PC-3 (cell line): ENCODE results near the gene DGAT2. TPM values are rescaled to one million over a fixed set of nuclear protein-coding genes. Genes with fewer than 3 reads are reported as not detected.

Source experiments
- ATAC-seq: fragments of 200-7000 bp; cut with Tn5 transposase; 2 replicates; pipeline ENCODE4 v1.9.1; 2020; ENCODE audit warnings: mild to moderate bottlenecking, moderate library complexity
- BruUV-seq: library from RNA; stranded (reverse); fragments of 400-500 nt; replicated peaks from 2 replicates; lab custom pipeline; 2021; lab: Mats Ljungman, UMichigan
- CTCF ChIA-PET: fragments of 300-600 bp; sonication (Branson Sonifier 250); formaldehyde crosslinking; loops from one replicate; lab custom pipeline; 2022; ENCODE audit warnings: antibody characterized with exemption; lab: Charles Lee
- POLR2A ChIA-PET: fragments of 300-600 bp; sonication (Branson Sonifier 250); formaldehyde crosslinking; loops from one replicate; lab custom pipeline; 2022; ENCODE audit warnings: antibody characterized with exemption; ENCODE audit not compliant: unreplicated experiment; lab: Charles Lee
- DNase-seq: peaks from one replicate; pipeline ENCODE4 v3.0.0-alpha.2; 2015
- H2AFZ ChIP-seq: fragments of 300-600 bp; sonication (generic); 2 replicates; pipeline ENCODE4 v1.6.0; 2016; ENCODE audit warnings: antibody characterized with exemption, low read length
- H3F3A ChIP-seq: fragments of 300-600 bp; sonication (generic); one replicate; pipeline ENCODE4 v1.6.0; 2017; ENCODE audit warnings: antibody characterized with exemption, low read length, control low read depth, mild to moderate bottlenecking; ENCODE audit not compliant: unreplicated experiment
- H3K27ac ChIP-seq: fragments of 300-600 bp; sonication (generic); 2 replicates; pipeline ENCODE4 v1.5.1; 2016; ENCODE audit warnings: mild to moderate bottlenecking, low read length
- H3K27me3 ChIP-seq: fragments of 300-600 bp; sonication (generic); 2 replicates; pipeline ENCODE4 v1.6.1; 2016; ENCODE audit warnings: low read length, mixed read lengths
- H3K36me3 ChIP-seq: fragments of 300-600 bp; sonication (generic); 2 replicates; pipeline ENCODE4 v1.6.1; 2016; ENCODE audit warnings: low read depth, mixed run types, low read length, mixed read lengths
- H3K4me1 ChIP-seq: fragments of 300-600 bp; sonication (generic); 2 replicates; pipeline ENCODE4 v1.5.1; 2016; ENCODE audit warnings: low read length; ENCODE audit not compliant: insufficient read depth
- H3K4me2 ChIP-seq: fragments of 300-600 bp; sonication (generic); 2 replicates; pipeline ENCODE4 v1.6.0; 2016; ENCODE audit warnings: low read length
- H3K4me3 ChIP-seq: fragments of 300-600 bp; sonication (generic); 2 replicates; pipeline ENCODE4 v1.5.1; 2016; ENCODE audit warnings: mild to moderate bottlenecking, low read length, mixed read lengths
- H3K79me2 ChIP-seq: fragments of 300-600 bp; sonication (generic); 2 replicates; pipeline ENCODE4 v1.6.1; 2017; ENCODE audit warnings: low read length, mixed read lengths
- H3K9ac ChIP-seq: fragments of 300-600 bp; sonication (generic); 2 replicates; pipeline ENCODE4 v1.6.0; 2016; ENCODE audit warnings: mild to moderate bottlenecking, low read length
- H3K9me2 ChIP-seq: fragments of 300-600 bp; sonication (generic); replicated peaks from 2 replicates; pipeline ENCODE4 v1.6.1; 2016; ENCODE audit warnings: mixed run types, low read length, mixed read lengths
- H3K9me3 ChIP-seq: fragments of 300-600 bp; sonication (generic); 2 replicates; pipeline ENCODE4 v1.6.1; 2016; ENCODE audit warnings: low read length, mixed read lengths
- H4K20me1 ChIP-seq: fragments of 300-600 bp; sonication (generic); 2 replicates; pipeline ENCODE4 v1.6.1; 2016; ENCODE audit warnings: low read length, mixed read lengths
- CTCF ChIP-seq: fragments of 300-600 bp; sonication (generic); conservative IDR thresholded peaks from 2 replicates; pipeline ENCODE4 v1.5.1; 2017; ENCODE audit warnings: antibody characterized with exemption, low read depth, mild to moderate bottlenecking, low read length
- EZH2 ChIP-seq: fragments of 300-600 bp; sonication (generic); IDR thresholded peaks from one replicate; pipeline ENCODE4 v1.6.1; 2017; ENCODE audit warnings: antibody characterized with exemption, mild to moderate bottlenecking, low read length; ENCODE audit not compliant: unreplicated experiment
- EZH2phosphoT487 ChIP-seq: fragments of 300-600 bp; sonication (generic); IDR thresholded peaks from 2 replicates; pipeline ENCODE4 v1.6.1; 2018; ENCODE audit warnings: mild to moderate bottlenecking, antibody characterized with exemption, low read length, borderline replicate concordance
- intact Hi-C: fragments of 100-400 bp; cut with micrococcal nuclease; formaldehyde crosslinking; loops from 2 replicates; pipeline ENCODE4 v1.9.0; 2023
- total RNA-seq: library from RNA; depleted of rRNA; stranded (reverse); fragments of >200 nt; gene quantifications from 2 replicates; pipeline ENCODE4 v1.2.3, GENCODE V29; 2014

DGAT2 gene
- total RNA-seq, 1 experiment from 2014 or later, result 14.3 TPM

- intact Hi-C loops, result no loop called here
- Histone ChIP-seq H3K27me3 (0 out of 2 replicates have a peak, but pooled peaks cover 3% of the 10 kb centered on the region), H3K4me1 (peaks cover 7% of the 10 kb centered on the region; the same call in 1 of the 2 replicates), H3K79me2 (no peaks in the 10 kb centered on the region), H3K4me2 (no peak overlapping the region), H3K27ac (no peak overlapping the region), H3K9me3 (no peaks in the 10 kb centered on the region), H3K4me3 (no peak overlapping the region), H4K20me1 (no peaks in the 10 kb centered on the region), H2AFZ (no peak overlapping the region), H3F3A (no peaks in the 10 kb centered on the region), H3K9ac (no peak overlapping the region), H3K36me3 (no peaks in the 10 kb centered on the region), H3K9me2 (no peaks in the 10 kb centered on the region)
- DNase-seq, result no peak
- no peak for ATAC-seq
- no TSS peak for BruUV-seq
- TF ChIP-seq EZH2 (no peak), CTCF (no peak), EZH2phosphoT487 (no peak)
- POLR2A ChIA-PET, result no interaction called here
- CTCF ChIA-PET, result interaction anchor here (0.6 kb wide), 1 partner anchor 38 kb away, joined by 3 read pairs; no protein-coding TSS in a partner anchor
Measured at GRCh38 chr11:75735181-75735845, 33.3 kb upstream of the DGAT2 start.

GRCh38 chr11:75737314-75737713 lies 31.3 kb upstream of the DGAT2 start:
- CTCF ChIA-PET, result no interaction called here
- BruUV-seq, result no TSS peak
- no peaks in the 10 kb centered on the region for H3K79me2 ChIP-seq

More at GRCh38 chr11:75737314-75737713, 31.3 kb upstream of the DGAT2 start:
- Histone ChIP-seq H2AFZ (no peak overlapping the region), H4K20me1 (no peaks in the 10 kb centered on the region), H3K36me3 (no peaks in the 10 kb centered on the region), H3K9me2 (no peaks in the 10 kb centered on the region), H3K4me1 (peaks cover 7% of the 10 kb centered on the region; the same call in 1 of the 2 replicates), H3K27me3 (0 out of 2 replicates have a peak, but pooled peaks cover 3% of the 10 kb centered on the region), H3K9me3 (no peaks in the 10 kb centered on the region), H3K4me3 (no peak overlapping the region), H3K4me2 (no peak overlapping the region), H3F3A (no peaks in the 10 kb centered on the region), H3K9ac (no peak overlapping the region), H3K27ac (no peak overlapping the region)
- ATAC-seq (no peak), DNase-seq (no peak)
- intact Hi-C loops, result no loop called here
- TF ChIP-seq EZH2phosphoT487 (no peak), EZH2 (no peak), CTCF (no peak)
- POLR2A ChIA-PET, result no interaction called here
